HG03280 (cell line): ENCODE results near the gene CPZ.

Experiments used
- ATAC-seq: cut with Tn5 transposase; IDR thresholded peaks from one replicate; pipeline ENCODE4 v1.9.1; 2021; ENCODE audit warnings: mild to moderate bottlenecking, moderate library complexity; ENCODE audit not compliant: unreplicated experiment

CPZ gene

DNA sequence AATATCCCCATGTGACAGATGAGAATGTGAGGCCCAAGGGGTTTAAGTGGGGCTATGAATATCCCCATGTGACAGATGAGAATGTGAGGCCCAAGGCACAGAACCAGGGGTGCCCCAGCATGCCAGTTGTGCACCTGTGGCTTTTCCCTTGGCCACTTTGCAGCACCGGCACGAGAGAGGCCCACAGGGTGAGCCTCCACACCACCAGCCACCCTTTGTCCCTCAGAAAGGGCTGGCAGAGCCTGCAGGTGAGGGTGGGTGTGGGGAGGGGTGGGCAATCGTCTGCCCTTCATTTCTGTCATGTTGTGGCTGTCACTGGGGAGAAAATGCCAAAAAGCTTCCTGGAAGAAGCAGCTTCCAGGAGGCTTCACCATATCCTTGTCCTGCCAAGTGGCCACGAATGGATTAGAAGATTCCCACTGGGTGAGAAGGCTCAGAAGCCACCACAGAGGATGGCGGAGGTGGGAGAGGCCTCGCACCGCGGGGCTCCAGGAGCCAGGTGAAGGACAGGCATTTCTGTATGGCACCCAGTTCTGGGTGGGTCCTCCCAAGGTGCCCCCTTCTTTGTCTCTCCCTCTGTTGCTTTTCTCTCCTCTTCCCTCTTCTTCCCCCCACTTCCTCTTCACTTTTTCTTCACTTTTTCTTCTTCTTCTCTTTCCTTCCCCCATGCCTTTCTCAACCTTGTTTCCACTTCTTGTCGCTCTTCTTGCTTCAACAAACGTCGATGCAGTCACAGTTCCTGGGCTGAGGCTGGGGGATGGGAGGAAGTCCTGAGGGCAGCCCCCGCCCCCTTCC is 12.8 kb upstream of the CPZ start:
- ATAC-seq = no peak

GRCh38 chr4:8580321-8581093 is 12.1 kb upstream of the CPZ start, which contains the start of gene GPR78:
Gene GPR78, plus strand, starts transcription at chr4:8580392. Its CDS starts 591 bp downstream, at chr4:8580983.
- no peak for ATAC-seq

DNA sequence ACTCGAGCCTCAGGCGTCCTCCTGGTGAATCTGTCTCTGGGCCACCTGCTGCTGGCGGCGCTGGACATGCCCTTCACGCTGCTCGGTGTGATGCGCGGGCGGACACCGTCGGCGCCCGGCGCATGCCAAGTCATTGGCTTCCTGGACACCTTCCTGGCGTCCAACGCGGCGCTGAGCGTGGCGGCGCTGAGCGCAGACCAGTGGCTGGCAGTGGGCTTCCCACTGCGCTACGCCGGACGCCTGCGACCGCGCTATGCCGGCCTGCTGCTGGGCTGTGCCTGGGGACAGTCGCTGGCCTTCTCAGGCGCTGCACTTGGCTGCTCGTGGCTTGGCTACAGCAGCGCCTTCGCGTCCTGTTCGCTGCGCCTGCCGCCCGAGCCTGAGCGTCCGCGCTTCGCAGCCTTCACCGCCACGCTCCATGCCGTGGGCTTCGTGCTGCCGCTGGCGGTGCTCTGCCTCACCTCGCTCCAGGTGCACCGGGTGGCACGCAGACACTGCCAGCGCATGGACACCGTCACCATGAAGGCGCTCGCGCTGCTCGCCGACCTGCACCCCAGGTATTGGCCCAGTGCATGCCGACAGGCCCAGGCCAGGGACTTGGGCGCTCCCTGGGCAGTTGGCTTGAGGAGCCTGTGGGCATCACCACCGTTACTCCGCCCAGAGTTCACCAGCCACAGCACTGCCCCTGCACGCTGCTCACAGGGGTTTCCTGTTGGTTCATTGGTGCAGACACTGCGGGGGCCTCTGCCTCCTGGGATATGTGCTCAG is 11.3 kb upstream of the CPZ start:
- no peak for ATAC-seq

DNA sequence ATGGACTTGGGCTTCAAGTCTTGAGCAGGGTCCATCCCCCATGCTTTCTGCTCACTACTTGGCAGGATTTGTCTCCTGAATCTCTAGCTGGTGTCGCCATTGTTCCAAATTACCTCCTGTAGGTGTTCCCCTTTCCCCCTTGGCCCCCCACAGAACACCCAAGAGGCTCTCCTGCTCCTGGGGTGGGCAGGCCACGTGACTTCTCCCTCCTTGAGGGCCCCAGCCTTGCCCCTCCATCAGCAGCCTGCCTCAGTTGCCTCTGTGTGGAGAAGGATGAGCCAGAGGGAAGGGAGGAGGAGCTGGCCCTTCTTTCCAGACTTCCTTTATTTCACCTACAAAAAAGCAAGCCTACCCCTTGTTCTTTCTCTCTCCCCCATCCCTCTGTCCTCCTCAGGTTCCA is 10.5 kb upstream of the CPZ start:
- ATAC-seq = no peak

- ATAC-seq = no peak
Measured at GRCh38 chr4:8582436-8582835, 10.1 kb upstream of the CPZ start.

- no peak for ATAC-seq
Measured at GRCh38 chr4:8582941-8583654, 9.5 kb upstream of the CPZ start.

DNA sequence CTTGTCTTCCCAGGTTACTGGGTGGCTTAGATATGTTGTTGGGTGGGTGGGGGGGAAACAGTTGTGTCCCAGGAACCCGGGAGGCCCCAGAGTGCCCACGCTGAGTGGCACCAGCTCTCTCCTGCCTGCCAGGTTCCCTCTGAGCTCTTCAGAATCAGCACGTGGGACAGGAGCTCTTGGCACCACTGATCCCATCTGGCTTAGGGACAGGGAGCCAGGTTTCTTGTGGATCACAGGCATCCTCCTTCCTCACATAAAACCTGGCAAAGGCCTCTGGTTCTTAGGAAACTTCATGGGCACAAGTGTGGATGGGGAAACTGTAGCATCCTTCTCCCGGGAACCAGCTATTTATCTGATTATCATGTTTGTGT is 8.9 kb upstream of the CPZ start:
- no peak for ATAC-seq

DNA sequence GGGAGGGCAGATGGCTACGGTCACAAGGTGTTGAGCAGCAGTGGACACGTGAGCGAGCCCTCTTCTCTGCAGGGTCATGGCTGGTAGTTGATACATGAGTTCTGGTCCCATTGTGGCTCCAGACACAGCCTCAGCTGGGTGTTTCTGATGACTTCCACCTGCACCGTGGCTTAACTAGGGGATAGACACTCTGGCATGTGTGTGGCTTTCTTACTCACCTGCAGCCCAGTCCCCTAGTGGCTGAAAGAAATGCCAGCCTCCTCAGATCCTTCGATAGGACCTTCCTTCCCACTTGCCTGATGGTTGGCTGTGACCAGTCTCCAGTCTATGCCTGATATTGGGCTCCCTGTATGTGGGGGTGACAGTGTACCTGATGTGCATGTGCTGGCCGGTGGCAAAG is 7.4 kb upstream of the CPZ start:
- no peak for ATAC-seq

- no peak for ATAC-seq
Measured at GRCh38 chr4:8585721-8586212, 6.8 kb upstream of the CPZ start.

DNA sequence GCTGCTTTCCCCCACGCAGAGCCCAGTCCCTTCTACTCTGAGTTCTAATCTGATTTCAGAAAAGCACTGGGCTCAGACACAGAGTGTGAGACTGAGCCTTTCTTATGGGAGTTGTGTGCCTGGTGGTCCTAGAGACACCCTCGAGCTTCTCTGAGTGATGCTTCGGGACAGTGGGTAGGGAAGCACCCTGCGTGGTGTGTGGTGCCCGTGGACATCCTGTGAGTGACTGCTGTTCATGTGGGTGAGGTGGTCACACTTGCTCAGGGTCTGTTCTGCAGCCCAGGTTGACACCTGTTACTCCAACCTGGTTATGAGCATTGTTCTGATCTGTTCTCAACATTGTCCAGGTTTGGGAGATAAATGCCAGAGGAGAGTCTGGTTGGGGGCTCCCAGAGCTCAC is 6.3 kb upstream of the CPZ start:
- no peak for ATAC-seq

- no peak for ATAC-seq
Measured at GRCh38 chr4:8586671-8587468, 5.7 kb upstream of the CPZ start.

GRCh38 chr4:8587469-8588195 is 4.9 kb upstream of the CPZ start:
- ATAC-seq = no peak

DNA sequence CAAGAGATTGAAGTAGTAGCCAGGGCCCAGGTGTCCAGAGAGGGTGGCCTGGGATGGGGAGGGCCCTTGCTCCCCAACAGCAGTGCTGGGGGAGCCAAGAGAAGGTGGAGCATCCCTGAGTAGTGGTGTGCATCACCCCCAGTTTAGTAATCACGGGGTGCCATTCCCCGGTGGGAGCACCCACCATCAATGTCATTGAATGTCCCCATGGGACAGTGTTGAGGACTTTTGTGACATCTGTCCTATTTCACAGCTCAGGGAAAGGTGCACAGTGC is 4.4 kb upstream of the CPZ start:
- ATAC-seq = no peak

DNA sequence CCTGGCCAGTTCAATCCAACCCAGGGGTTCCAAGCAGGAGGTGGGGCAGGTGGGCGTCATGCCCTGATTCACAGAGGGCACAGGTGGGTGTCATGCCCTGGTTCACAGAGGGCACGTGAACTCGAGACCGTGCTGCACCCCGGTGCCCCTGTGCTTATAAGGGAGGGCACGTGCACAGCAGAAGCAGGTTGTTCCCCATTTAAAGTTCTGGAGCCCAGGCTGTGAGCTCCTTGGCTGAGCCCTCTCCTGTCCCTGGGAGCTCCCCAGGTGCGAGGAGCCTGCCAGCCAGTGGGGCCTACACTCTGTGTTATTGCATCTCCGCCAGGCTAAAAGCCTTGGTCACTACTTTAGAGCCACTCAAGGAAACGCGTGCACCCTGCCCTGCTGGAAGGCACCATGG is 3.2 kb upstream of the CPZ start:
- no peak for ATAC-seq

- no peak for ATAC-seq
Measured at GRCh38 chr4:8589823-8590545, 2.6 kb upstream of the CPZ start.

DNA sequence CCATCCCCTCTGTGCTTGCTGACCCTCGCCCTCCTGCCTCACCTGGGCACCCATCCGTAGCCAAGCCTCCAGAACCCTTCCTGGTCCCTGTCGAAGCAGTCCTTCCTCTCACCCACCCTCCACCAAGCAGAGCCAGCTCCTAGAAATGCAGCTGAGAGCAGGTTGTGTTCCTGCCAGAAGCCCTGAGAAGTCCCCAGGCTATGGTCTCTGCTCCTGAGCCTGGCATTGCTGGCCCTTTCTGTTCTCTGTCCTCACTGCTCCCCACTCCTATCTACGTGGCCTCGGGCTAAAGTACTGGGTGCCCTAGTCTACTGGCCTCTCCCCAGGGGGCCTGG is 2.1 kb upstream of the CPZ start:
- no peak for ATAC-seq

DNA sequence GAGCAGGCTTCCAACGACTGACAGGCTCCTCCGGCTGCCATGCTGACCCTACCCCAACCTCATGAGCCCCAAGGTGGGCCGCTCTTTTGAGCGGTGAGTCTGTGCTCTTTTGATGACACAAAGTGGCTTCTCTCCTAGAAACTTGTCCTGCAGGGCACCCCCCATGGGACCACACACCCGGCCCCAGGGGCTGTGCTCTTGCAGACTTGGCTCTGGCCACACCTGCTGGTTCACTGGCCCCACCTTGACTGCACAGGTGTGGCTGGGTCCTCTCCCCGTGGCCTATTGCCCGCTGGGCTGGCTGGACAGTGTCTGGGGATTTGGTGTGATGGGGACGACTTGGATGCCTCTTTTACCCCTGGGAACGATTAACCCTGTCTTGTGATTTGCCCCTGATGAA is 1.5 kb upstream of the CPZ start:
- ATAC-seq = no peak

GRCh38 chr4:8591626-8592365 is 769 bp upstream of the CPZ start:
- ATAC-seq = no peak
